ENCODE measurements around the gene TFEC.

TFEC gene

GRCh38 chr7:115924411-115924810 is 106.2 kb downstream of the TFEC start:
- no peak for DNase-seq (ENCODE audit: extremely low read depth, insufficient read length)
- H3K4me3 ChIP-seq (replicated peaks; ENCODE audit: low read depth, low read length), result no peak overlapping the region
- TF ChIP-seq, protein P1, sequence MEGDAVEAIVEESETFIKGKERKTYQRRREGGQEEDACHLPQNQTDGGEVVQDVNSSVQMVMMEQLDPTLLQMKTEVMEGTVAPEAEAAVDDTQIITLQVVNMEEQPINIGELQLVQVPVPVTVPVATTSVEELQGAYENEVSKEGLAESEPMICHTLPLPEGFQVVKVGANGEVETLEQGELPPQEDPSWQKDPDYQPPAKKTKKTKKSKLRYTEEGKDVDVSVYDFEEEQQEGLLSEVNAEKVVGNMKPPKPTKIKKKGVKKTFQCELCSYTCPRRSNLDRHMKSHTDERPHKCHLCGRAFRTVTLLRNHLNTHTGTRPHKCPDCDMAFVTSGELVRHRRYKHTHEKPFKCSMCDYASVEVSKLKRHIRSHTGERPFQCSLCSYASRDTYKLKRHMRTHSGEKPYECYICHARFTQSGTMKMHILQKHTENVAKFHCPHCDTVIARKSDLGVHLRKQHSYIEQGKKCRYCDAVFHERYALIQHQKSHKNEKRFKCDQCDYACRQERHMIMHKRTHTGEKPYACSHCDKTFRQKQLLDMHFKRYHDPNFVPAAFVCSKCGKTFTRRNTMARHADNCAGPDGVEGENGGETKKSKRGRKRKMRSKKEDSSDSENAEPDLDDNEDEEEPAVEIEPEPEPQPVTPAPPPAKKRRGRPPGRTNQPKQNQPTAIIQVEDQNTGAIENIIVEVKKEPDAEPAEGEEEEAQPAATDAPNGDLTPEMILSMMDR (IDR thresholded peaks at IDR 0.05; ENCODE audit: insufficient read depth, low read length, poor library complexity, severe bottlenecking), result no peak
- no peaks in the 10 kb centered on the region for H3K36me3 ChIP-seq (ENCODE audit: control insufficient read depth, insufficient read depth, low read length)
- H3K27me3 ChIP-seq (replicated peaks; ENCODE audit: control insufficient read depth, insufficient read depth, low read length), result no peaks in the 10 kb centered on the region

GRCh38 chr7:115920367-115920766 is 110.2 kb downstream of the TFEC start:
- TF ChIP-seq, protein P1 (IDR thresholded peaks at IDR 0.05; ENCODE audit: insufficient read depth, low read length, poor library complexity, severe bottlenecking), result no peak
- no peaks in the 10 kb centered on the region for H3K36me3 ChIP-seq (ENCODE audit: control insufficient read depth, insufficient read depth, low read length)
- no peaks in the 10 kb centered on the region for H3K27me3 ChIP-seq (replicated peaks; ENCODE audit: control insufficient read depth, insufficient read depth, low read length)
- DNase-seq (ENCODE audit: extremely low read depth, insufficient read length), result no peak
- H3K4me3 ChIP-seq (replicated peaks; ENCODE audit: low read depth, low read length), result no peak overlapping the region

- no peak for DNase-seq (ENCODE audit: extremely low read depth, insufficient read length)
- TF ChIP-seq, protein P1 (IDR thresholded peaks at IDR 0.05; ENCODE audit: insufficient read depth, low read length, poor library complexity, severe bottlenecking), result no peak
- Histone ChIP-seq H3K36me3 (ENCODE audit: control insufficient read depth, insufficient read depth, low read length) (no peaks in the 10 kb centered on the region), H3K4me3 (replicated peaks; ENCODE audit: low read depth, low read length) (no peak overlapping the region), H3K27me3 (replicated peaks; ENCODE audit: control insufficient read depth, insufficient read depth, low read length) (no peaks in the 10 kb centered on the region)
These were observed 115.6 kb downstream of the TFEC start for GRCh38 chr7:115914951-115915350.

GRCh38 chr7:115911465-115911864 is 119.1 kb downstream of the TFEC start:
- no peak for DNase-seq (ENCODE audit: extremely low read depth, insufficient read length)
- no peaks in the 10 kb centered on the region for H3K36me3 ChIP-seq (ENCODE audit: control insufficient read depth, insufficient read depth, low read length)
- no peak overlapping the region for H3K4me3 ChIP-seq (replicated peaks; ENCODE audit: low read depth, low read length)
- TF ChIP-seq, protein P1 (IDR thresholded peaks at IDR 0.05; ENCODE audit: insufficient read depth, low read length, poor library complexity, severe bottlenecking), result no peak
- no peaks in the 10 kb centered on the region for H3K27me3 ChIP-seq (replicated peaks; ENCODE audit: control insufficient read depth, insufficient read depth, low read length)

GRCh38 chr7:115910541-115911164 is 119.9 kb downstream of the TFEC start:
- TF ChIP-seq, protein P1 (IDR thresholded peaks at IDR 0.05; ENCODE audit: insufficient read depth, low read length, poor library complexity, severe bottlenecking), result peak; percentile 49
- Histone ChIP-seq H3K36me3 (ENCODE audit: control insufficient read depth, insufficient read depth, low read length) (no peaks in the 10 kb centered on the region), H3K4me3 (replicated peaks; ENCODE audit: low read depth, low read length) (no peak overlapping the region), H3K27me3 (replicated peaks; ENCODE audit: control insufficient read depth, insufficient read depth, low read length) (no peaks in the 10 kb centered on the region)
- no peak for DNase-seq (ENCODE audit: extremely low read depth, insufficient read length)

GRCh38 chr7:115906731-115907130 is 123.8 kb downstream of the TFEC start:
- H3K27me3 ChIP-seq (replicated peaks; ENCODE audit: control insufficient read depth, insufficient read depth, low read length), result no peaks in the 10 kb centered on the region
- no peak for DNase-seq (ENCODE audit: extremely low read depth, insufficient read length)
- TF ChIP-seq, protein P1 (IDR thresholded peaks at IDR 0.05; ENCODE audit: insufficient read depth, low read length, poor library complexity, severe bottlenecking), result no peak

More at GRCh38 chr7:115906731-115907130, 123.8 kb downstream of the TFEC start:
- Histone ChIP-seq H3K36me3 (ENCODE audit: control insufficient read depth, insufficient read depth, low read length) (no peaks in the 10 kb centered on the region), H3K4me3 (replicated peaks; ENCODE audit: low read depth, low read length) (no peak overlapping the region)
